Measurements from ENCODE around the gene MBP.
A peak's percentile ranks its signal among the peaks of the same experiment; 100 is the strongest.

Gene MBP

GRCh38 chr18:77134611-77135010, 2.0 kb upstream of the MBP start:
- no peak for DNase-seq (ENCODE audit: low read depth in 1 of 2, low spot score in 1 of 2)

GRCh38 chr18:77133835-77134496, 1.4 kb upstream of the MBP start:
- no peak for DNase-seq (ENCODE audit: low read depth in 1 of 2, low spot score in 1 of 2)

- no peak for DNase-seq (ENCODE audit: low read depth in 1 of 2, low spot score in 1 of 2)
Measured at GRCh38 chr18:77133051-77133834, 660 bp upstream of the MBP start.

GRCh38 chr18:77131652-77132368, 773 bp downstream of the MBP start:
- no peak for DNase-seq (ENCODE audit: low read depth in 1 of 2, low spot score in 1 of 2)

GRCh38 chr18:77131100-77131651, 1.4 kb downstream of the MBP start:
- no peak for DNase-seq (ENCODE audit: low read depth in 1 of 2, low spot score in 1 of 2)

- no peak for DNase-seq (ENCODE audit: low read depth in 1 of 2, low spot score in 1 of 2)
Measured at GRCh38 chr18:77130229-77131099, 2.1 kb downstream of the MBP start.

GRCh38 chr18:77129150-77129551, 3.4 kb downstream of the MBP start:
- DNase-seq (ENCODE audit: low read depth in 1 of 2, low spot score in 1 of 2) = no peak

GRCh38 chr18:77127769-77128671, 4.6 kb downstream of the MBP start:
- DNase-seq (ENCODE audit: low read depth in 1 of 2, low spot score in 1 of 2) = peak in 1 of 2 donors; percentile 41

GRCh38 chr18:77124452-77124922, 8.1 kb downstream of the MBP start:
- peak in 1 of 2 donors; percentile 45 for DNase-seq (ENCODE audit: low read depth in 1 of 2, low spot score in 1 of 2)

- no peak for DNase-seq (ENCODE audit: low read depth in 1 of 2, low spot score in 1 of 2)
Measured at GRCh38 chr18:77123320-77124231, 9.0 kb downstream of the MBP start.

GRCh38 chr18:77121523-77121922, 11.1 kb downstream of the MBP start:
- DNase-seq (ENCODE audit: low read depth in 1 of 2, low spot score in 1 of 2) = no peak

- no peak for DNase-seq (ENCODE audit: low read depth in 1 of 2, low spot score in 1 of 2)
Measured at GRCh38 chr18:77119851-77120491, 12.6 kb downstream of the MBP start.

GRCh38 chr18:77119101-77119850, 13.3 kb downstream of the MBP start:
- DNase-seq (ENCODE audit: low read depth in 1 of 2, low spot score in 1 of 2) = no peak

- no peak for DNase-seq (ENCODE audit: low read depth in 1 of 2, low spot score in 1 of 2)
Measured at GRCh38 chr18:77118256-77119090, 14.1 kb downstream of the MBP start.

- DNase-seq (ENCODE audit: low read depth in 1 of 2, low spot score in 1 of 2) = no peak
Measured at GRCh38 chr18:77116201-77117080, 16.1 kb downstream of the MBP start.
